Neural crest cell (in vitro differentiated cells): Measurements from ENCODE around the gene SNX13. TPM values are rescaled to one million over a fixed set of nuclear protein-coding genes. Genes with fewer than 3 reads are reported as not detected.

Source experiments
- DNase-seq: peaks from one replicate; pipeline ENCODE4 v3.0.0; 2021; ENCODE audit warnings: low read depth, mixed read lengths, low spot score
- H3K27ac Mint-ChIP-seq: one replicate; pipeline ENCODE4 v1.8.0; 2021; ENCODE audit warnings: mild to moderate bottlenecking, mixed read lengths; ENCODE audit not compliant: unreplicated experiment
- H3K27me3 Mint-ChIP-seq: 2 replicates; pipeline ENCODE4 v1.8.0; 2021; ENCODE audit warnings: low read depth, mild to moderate bottlenecking, mixed read lengths
- H3K36me3 Mint-ChIP-seq: 2 replicates; pipeline ENCODE4 v1.8.0; 2021; ENCODE audit warnings: low read depth, mild to moderate bottlenecking, mixed read lengths
- H3K4me1 Mint-ChIP-seq: 2 replicates; pipeline ENCODE4 v1.8.0; 2021; ENCODE audit warnings: mixed read lengths
- H3K4me3 Mint-ChIP-seq: one replicate; pipeline ENCODE4 v1.8.0; 2021; ENCODE audit warnings: mild to moderate bottlenecking, mixed read lengths
- H3K9me3 Mint-ChIP-seq: 2 replicates; pipeline ENCODE4 v1.8.0; 2021; ENCODE audit warnings: mixed read lengths
- total RNA-seq: library from RNA; stranded (reverse); gene quantifications from 2 replicates; pipeline ENCODE4 v1.2.1, GENCODE V29; 2021
- TF ChIP-seq, protein P1 (sequence below): fragments of 200-600 bp; sonication (generic); conservative IDR thresholded peaks from 2 replicates; pipeline ENCODE4 v1.5.0; 2021; ENCODE audit warnings: antibody characterized with exemption, mild to moderate bottlenecking

SNX13 gene
- total RNA-seq, 1 donor from 2014 or later = 35.4 TPM

DNA sequence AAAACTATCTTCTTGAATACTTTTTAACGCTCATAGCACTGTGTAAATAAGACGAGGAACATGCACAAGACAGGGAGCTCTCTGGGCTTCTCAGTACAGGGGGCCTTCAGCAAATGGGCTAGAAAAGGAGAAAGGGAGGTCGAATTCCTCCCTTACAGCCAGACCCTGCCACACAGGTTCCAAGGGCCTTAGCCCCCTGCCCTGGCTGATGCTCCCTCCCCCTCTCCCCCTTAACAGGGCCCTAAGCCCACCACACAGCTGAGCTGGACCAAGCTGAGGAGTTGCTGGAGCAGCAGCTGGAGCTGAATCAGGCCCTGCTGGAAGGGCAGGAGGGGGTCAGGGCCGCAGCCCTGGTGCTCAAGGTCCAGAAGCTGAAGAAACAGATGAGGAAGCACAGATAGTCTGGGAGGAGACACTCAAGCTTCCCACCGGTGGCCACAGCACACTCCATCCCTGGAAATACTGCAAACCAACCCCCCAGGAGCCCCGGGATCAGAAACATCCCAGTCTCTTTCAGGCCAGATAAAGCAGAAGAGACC is 153.9 kb downstream of the SNX13 start:
- Mint-ChIP-seq H3K36me3 (peaks cover 3% of the 10 kb centered on the region), H3K9me3 (no peaks in the 10 kb centered on the region), H3K27ac (no peak overlapping the region), H3K4me1 (no peaks in the 10 kb centered on the region), H3K27me3 (no peaks in the 10 kb centered on the region), H3K4me3 (no peak overlapping the region)
- TF ChIP-seq, protein P1, sequence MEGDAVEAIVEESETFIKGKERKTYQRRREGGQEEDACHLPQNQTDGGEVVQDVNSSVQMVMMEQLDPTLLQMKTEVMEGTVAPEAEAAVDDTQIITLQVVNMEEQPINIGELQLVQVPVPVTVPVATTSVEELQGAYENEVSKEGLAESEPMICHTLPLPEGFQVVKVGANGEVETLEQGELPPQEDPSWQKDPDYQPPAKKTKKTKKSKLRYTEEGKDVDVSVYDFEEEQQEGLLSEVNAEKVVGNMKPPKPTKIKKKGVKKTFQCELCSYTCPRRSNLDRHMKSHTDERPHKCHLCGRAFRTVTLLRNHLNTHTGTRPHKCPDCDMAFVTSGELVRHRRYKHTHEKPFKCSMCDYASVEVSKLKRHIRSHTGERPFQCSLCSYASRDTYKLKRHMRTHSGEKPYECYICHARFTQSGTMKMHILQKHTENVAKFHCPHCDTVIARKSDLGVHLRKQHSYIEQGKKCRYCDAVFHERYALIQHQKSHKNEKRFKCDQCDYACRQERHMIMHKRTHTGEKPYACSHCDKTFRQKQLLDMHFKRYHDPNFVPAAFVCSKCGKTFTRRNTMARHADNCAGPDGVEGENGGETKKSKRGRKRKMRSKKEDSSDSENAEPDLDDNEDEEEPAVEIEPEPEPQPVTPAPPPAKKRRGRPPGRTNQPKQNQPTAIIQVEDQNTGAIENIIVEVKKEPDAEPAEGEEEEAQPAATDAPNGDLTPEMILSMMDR = no peak
- no peak for DNase-seq

DNA sequence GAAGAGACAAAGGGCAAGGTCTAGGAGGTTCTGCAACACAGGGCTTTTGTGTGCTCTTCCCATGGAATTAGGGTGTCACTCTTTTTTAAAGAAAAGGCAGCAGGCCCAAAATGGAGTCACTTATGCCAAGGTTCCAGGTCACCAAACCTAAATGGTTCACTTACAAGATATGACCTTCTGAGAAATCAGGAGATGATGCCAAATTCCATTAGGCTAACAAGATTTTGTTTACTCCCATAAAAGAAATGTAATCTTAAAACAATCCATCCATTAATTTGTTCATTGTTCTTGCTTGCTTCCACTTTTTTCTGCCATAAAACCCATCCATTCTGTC is 158.1 kb downstream of the SNX13 start:
- TF ChIP-seq, protein P1 = no peak
- H3K27me3 Mint-ChIP-seq = no peaks in the 10 kb centered on the region
- no peak for DNase-seq
- no peaks in the 10 kb centered on the region for H3K9me3 Mint-ChIP-seq
- H3K36me3 Mint-ChIP-seq = peaks cover 3% of the 10 kb centered on the region
- no peak overlapping the region for H3K27ac Mint-ChIP-seq
- H3K4me3 Mint-ChIP-seq = no peak overlapping the region
- no peaks in the 10 kb centered on the region for H3K4me1 Mint-ChIP-seq

DNA sequence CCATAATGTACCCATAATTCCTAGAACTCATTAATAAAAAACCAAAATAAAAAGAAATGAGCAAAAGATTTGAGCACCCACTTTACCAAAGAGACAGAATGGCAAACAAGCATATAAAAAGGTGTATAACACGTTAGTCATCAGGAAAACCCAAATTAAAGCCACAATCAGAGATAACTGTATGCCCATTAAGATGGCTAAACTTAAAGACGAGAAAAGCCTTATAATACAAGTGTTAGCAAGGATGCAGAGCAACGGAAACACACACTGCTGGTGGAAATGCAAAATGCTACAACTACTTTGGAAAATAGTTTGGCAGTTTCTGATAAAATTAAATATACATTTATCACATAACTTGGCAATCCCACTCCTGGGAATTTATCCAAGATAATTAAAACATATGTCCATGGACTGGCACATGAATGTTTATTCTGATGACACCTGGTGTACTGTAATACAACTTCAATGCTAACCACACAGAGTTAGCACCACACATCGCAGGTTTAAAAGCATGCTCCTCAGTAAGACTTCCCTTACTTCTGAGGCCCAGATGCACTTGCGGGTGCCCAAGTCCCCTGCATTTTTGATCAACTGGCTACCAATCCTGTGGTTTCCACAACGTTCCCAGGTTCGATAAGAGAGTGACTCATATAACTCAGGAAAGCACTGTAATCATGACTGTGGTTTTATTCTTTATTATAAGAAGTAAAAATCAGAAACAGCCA is 158.6 kb downstream of the SNX13 start:
- Mint-ChIP-seq H3K27ac (no peak overlapping the region), H3K4me3 (no peak overlapping the region), H3K36me3 (peaks cover 3% of the 10 kb centered on the region), H3K9me3 (no peaks in the 10 kb centered on the region), H3K4me1 (no peaks in the 10 kb centered on the region), H3K27me3 (no peaks in the 10 kb centered on the region)
- DNase-seq = no peak
- TF ChIP-seq, protein P1 = no peak

DNA sequence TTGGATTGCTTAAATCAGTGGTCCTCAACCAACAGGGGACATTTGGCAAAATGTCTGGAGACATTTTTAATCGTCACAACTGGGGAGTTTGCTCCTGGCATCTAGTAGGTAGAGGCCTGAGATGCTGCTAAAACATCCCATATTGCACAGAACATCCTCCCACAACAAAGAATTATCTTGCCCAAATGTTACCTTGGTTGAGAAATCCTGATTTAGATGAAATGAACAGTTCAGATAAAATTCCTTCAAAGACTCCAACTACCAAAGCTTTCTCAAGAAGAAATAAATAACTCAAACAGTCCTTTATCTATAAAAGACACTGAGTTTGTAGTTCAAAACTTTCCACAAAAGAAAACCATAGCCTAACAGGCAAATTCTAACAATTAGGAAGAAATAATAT is 160.9 kb downstream of the SNX13 start:
- no peaks in the 10 kb centered on the region for H3K36me3 Mint-ChIP-seq
- H3K27me3 Mint-ChIP-seq = no peaks in the 10 kb centered on the region
- TF ChIP-seq, protein P1 = no peak
- no peak overlapping the region for H3K4me3 Mint-ChIP-seq
- no peaks in the 10 kb centered on the region for H3K4me1 Mint-ChIP-seq
- DNase-seq = no peak
- no peak overlapping the region for H3K27ac Mint-ChIP-seq
- no peaks in the 10 kb centered on the region for H3K9me3 Mint-ChIP-seq

DNA sequence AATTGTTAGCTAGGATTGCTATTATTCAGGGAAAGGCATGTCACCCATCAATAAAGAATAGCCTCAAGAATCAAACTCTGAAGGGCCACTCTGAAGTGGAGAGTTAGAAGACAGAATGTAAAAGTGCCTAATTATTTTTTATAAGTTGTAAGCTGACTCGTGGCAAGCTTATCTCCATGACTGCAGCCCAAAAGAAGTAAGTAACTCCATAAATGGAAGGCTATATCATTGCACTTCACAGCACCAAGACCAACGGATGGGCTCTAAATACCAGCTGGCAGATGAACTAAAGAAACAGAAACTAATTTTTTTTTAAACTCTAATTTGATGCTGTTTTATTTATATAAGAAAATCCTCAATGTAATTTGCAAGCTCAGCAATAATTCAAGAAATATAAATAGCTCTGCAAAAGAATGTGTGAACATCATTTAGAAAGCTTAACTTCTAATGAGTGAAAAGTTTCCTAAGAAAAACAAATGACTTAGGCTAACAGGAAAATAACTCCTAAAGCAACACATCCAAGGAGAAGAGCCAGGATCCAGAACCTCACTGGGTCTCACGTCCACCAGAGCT is 165.5 kb downstream of the SNX13 start:
- H3K27me3 Mint-ChIP-seq = no peaks in the 10 kb centered on the region
- no peak overlapping the region for H3K4me3 Mint-ChIP-seq
- H3K36me3 Mint-ChIP-seq = no peaks in the 10 kb centered on the region
- H3K9me3 Mint-ChIP-seq = no peaks in the 10 kb centered on the region
- no peak overlapping the region for H3K27ac Mint-ChIP-seq
- DNase-seq = no peak
- H3K4me1 Mint-ChIP-seq = peaks cover 19% of the 10 kb centered on the region
- TF ChIP-seq, protein P1 = no peak
